Colonic mucosa (tissue), 4 donors: Measurements from ENCODE around the gene TMEM38A. TPM values are rescaled to one million over a fixed set of nuclear protein-coding genes. Genes with fewer than 3 reads are reported as not detected.
A peak's percentile ranks its signal among the peaks of the same experiment; 100 is the strongest.
"Not testable (repeated sequence)": the region's sequence is repeated elsewhere in the genome, so short reads cannot be mapped to it uniquely, and the experiment has no call there.

Experiments used
- DNase-seq: peaks from one replicate; pipeline ENCODE4 v3.0.0-alpha.2; 2020
- H3K27ac ChIP-seq: fragments of 200-600 bp; one replicate; pipeline ENCODE4 v1.8.0; 2021
- H3K27me3 ChIP-seq: fragments of 200-600 bp; one replicate; pipeline ENCODE4 v1.8.0; 2021
- H3K36me3 ChIP-seq: fragments of 200-600 bp; one replicate; pipeline ENCODE4 v1.8.0; 2021
- H3K4me1 ChIP-seq: fragments of 200-600 bp; one replicate; pipeline ENCODE4 v1.8.0; 2021; ENCODE audit warnings: mild to moderate bottlenecking
- H3K4me3 ChIP-seq: fragments of 200-600 bp; one replicate; pipeline ENCODE4 v1.8.0; 2021
- H3K9ac ChIP-seq, 2 donors: one replicate each; pipeline ENCODE4 v1.7.0; 2013; ENCODE audit warnings: control low read depth in 2 of 2, low read depth in 2 of 2, low read length in 2 of 2
- H3K9me3 ChIP-seq: fragments of 200-600 bp; one replicate; pipeline ENCODE4 v1.8.0; 2021
- intact Hi-C: fragments of 100-400 bp; cut with DNase I; formaldehyde crosslinking; loops from one replicate; pipeline ENCODE4 v1.14.1; 2022
- total RNA-seq, 2 donors: library from RNA; stranded (reverse); fragmentation: NEBNext Ultra II Directional in 1 of 2; extraction: Animal tissue kit (Norgen Biotek cat#: 25700) in 1 of 2; gene quantifications; one replicate each; pipeline ENCODE4 v1.2.1, GENCODE V29; 2021
- TF ChIP-seq, protein P1 (sequence below): fragments of 200-600 bp; IDR thresholded peaks from one replicate; pipeline ENCODE4 v1.8.0; 2022; ENCODE audit warnings: antibody characterized with exemption, mild to moderate bottlenecking
- donor health status: healthy.
- donor health status: DM: no; HTN: no; CAD: no.
- donor health status: DM: no; HTN: no; CAD: no.

Gene TMEM38A
- total RNA-seq, 2 donors from 2014 or later, result 4.2 to 4.4 TPM

DNA sequence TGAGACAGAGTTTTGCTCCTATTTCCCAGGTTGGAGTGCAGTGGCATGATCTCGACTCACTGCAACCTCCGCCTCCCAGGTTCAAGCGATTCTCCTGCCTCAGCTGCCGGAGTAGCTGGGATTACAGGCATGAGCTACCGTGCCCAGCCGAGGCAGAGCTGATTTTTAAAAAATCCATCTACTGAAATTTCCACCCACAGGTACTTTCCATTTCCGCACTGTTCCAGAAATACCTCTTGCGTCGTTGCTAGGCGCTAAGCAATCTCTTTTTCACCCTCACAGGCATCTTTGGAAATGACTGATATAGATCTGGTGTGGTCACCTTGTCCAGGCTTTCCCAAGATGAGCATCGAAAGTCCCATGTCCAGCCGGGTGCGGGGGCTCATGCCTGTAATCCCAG is 9.4 kb downstream of the TMEM38A start:
- no peaks in the 10 kb centered on the region for H3K27me3 ChIP-seq
- no peak overlapping the region for H3K4me3 ChIP-seq
- intact Hi-C loops, result no loop called here
- H3K27ac ChIP-seq, result no peak overlapping the region
- no peak for DNase-seq
- H3K4me1 ChIP-seq, result peaks cover 4% of the 10 kb centered on the region
- TF ChIP-seq, protein P1, sequence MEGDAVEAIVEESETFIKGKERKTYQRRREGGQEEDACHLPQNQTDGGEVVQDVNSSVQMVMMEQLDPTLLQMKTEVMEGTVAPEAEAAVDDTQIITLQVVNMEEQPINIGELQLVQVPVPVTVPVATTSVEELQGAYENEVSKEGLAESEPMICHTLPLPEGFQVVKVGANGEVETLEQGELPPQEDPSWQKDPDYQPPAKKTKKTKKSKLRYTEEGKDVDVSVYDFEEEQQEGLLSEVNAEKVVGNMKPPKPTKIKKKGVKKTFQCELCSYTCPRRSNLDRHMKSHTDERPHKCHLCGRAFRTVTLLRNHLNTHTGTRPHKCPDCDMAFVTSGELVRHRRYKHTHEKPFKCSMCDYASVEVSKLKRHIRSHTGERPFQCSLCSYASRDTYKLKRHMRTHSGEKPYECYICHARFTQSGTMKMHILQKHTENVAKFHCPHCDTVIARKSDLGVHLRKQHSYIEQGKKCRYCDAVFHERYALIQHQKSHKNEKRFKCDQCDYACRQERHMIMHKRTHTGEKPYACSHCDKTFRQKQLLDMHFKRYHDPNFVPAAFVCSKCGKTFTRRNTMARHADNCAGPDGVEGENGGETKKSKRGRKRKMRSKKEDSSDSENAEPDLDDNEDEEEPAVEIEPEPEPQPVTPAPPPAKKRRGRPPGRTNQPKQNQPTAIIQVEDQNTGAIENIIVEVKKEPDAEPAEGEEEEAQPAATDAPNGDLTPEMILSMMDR, result no peak
- H3K9ac ChIP-seq, result no peak overlapping the region
- no peaks in the 10 kb centered on the region for H3K36me3 ChIP-seq
- H3K9me3 ChIP-seq, result no peaks in the 10 kb centered on the region

DNA sequence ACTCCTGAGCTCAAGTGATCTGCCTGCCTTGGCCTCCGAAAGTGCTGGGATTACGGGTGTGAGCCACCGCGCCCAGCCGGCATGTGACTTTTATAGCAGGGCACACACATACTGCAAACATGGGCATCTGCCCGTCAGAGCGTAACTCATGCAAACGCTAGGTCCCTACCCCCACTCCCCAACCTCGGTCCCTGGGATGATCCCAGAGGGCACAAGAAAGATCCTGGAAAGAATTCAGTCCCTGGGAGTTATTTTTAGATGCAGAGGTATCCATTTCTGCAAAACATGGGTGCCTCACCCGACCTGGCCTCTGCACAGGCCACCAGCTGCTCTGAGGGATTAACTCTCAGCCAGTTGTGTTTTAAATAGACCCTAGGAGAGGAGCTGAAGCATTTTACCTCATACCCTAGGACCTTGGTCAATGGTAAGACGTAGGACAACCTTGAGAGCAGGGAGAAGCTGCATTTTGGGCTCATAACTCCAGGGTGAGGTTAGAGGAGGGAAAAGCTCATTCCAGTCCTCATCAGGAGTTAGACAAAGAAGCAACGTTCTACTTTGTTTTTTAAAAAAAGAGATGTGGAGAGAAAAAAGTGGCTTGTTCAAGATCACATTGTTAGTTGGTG is 10.8 kb downstream of the TMEM38A start:
- DNase-seq, result peak; percentile 37
- no peaks in the 10 kb centered on the region for H3K27me3 ChIP-seq
- no peak overlapping the region for H3K4me3 ChIP-seq
- no peak overlapping the region for H3K9ac ChIP-seq
- H3K9me3 ChIP-seq, result no peaks in the 10 kb centered on the region
- H3K27ac ChIP-seq, result no peak overlapping the region
- intact Hi-C loops, result no loop called here
- TF ChIP-seq, protein P1, result no peak
- H3K4me1 ChIP-seq, result peaks cover 4% of the 10 kb centered on the region
- no peaks in the 10 kb centered on the region for H3K36me3 ChIP-seq

- intact Hi-C loops, result no loop called here
- TF ChIP-seq, protein P1, result no peak
- no peak for DNase-seq
- H3K9me3 ChIP-seq, result no peaks in the 10 kb centered on the region
- H3K36me3 ChIP-seq, result no peaks in the 10 kb centered on the region
- no peak overlapping the region for H3K4me3 ChIP-seq
- no peaks in the 10 kb centered on the region for H3K27me3 ChIP-seq
- H3K9ac ChIP-seq, result no peak overlapping the region
- no peak overlapping the region for H3K27ac ChIP-seq
- H3K4me1 ChIP-seq, result peaks cover 4% of the 10 kb centered on the region
Observed at GRCh38 chr19:16673231-16673630, 12.3 kb downstream of the TMEM38A start.

DNA sequence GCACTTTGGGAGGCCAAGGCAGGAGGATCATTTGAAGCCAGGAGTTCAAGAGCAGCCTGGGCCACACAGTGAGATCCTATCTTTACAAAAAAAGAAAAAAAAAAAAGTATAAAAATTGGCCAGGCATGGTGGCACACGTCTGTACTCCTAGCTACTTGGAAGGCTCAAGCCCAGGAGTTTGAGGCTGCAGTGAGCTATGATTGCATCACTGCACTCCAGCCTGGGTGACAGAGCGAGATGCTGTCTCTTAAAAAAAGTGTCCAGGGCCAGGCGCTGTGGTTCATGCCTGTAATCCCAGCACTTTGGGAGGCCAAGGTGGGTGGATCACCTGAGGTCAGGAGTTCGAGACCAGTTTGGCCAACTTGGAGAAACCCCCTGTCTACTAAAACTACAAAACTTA is 12.9 kb downstream of the TMEM38A start:
- intact Hi-C loops, DNase-seq, H3K27me3 ChIP-seq, H3K36me3 ChIP-seq, H3K27ac ChIP-seq, H3K4me1 ChIP-seq, H3K9ac ChIP-seq, H3K9me3 ChIP-seq, H3K4me3 ChIP-seq: not testable (repeated sequence)

- intact Hi-C loops, result no loop called here
- no peak for DNase-seq
- TF ChIP-seq, protein P1, result no peak
- no peak overlapping the region for H3K27ac ChIP-seq
- no peaks in the 10 kb centered on the region for H3K27me3 ChIP-seq
- no peaks in the 10 kb centered on the region for H3K9me3 ChIP-seq
- H3K36me3 ChIP-seq, result peaks cover 3% of the 10 kb centered on the region
- no peak overlapping the region for H3K9ac ChIP-seq
- no peak overlapping the region for H3K4me3 ChIP-seq
- H3K4me1 ChIP-seq, result peaks cover 4% of the 10 kb centered on the region
Observed at GRCh38 chr19:16676101-16676798, 15.3 kb downstream of the TMEM38A start.

GRCh38 chr19:16677055-16677454 is 16.1 kb downstream of the TMEM38A start:
- H3K9me3 ChIP-seq, result no peaks in the 10 kb centered on the region
- H3K27ac ChIP-seq, result no peak overlapping the region
- intact Hi-C loops, result no loop called here
- H3K9ac ChIP-seq, result no peak overlapping the region
- TF ChIP-seq, protein P1, result no peak
- peaks cover 3% of the 10 kb centered on the region for H3K36me3 ChIP-seq
- no peak overlapping the region for H3K4me3 ChIP-seq
- H3K4me1 ChIP-seq, result no peaks in the 10 kb centered on the region
- no peak for DNase-seq
- no peaks in the 10 kb centered on the region for H3K27me3 ChIP-seq
